GM21717 (cell line): Measurements from ENCODE around the gene SLC4A2.

ENCODE experiments used
- ATAC-seq: cut with Tn5 transposase; IDR thresholded peaks from one replicate; pipeline ENCODE4 v1.9.1; 2021; ENCODE audit warnings: mild to moderate bottlenecking, moderate library complexity; ENCODE audit not compliant: unreplicated experiment

The SLC4A2 gene

GRCh38 chr7:151088019-151088855 lies 28.8 kb downstream of the SLC4A2 start:
- ATAC-seq = no peak

GRCh38 chr7:151088856-151089699 lies 29.7 kb downstream of the SLC4A2 start:
- ATAC-seq = no peak

- no peak for ATAC-seq
Measured at GRCh38 chr7:151089893-151090730, 30.7 kb downstream of the SLC4A2 start.

GRCh38 chr7:151091003-151091402 lies 31.6 kb downstream of the SLC4A2 start:
- ATAC-seq = no peak

- ATAC-seq = no peak
Measured at GRCh38 chr7:151091431-151091830, 32.0 kb downstream of the SLC4A2 start.

- no peak for ATAC-seq
Measured at GRCh38 chr7:151091988-151092387, 32.6 kb downstream of the SLC4A2 start.

GRCh38 chr7:151093748-151094147 lies 34.4 kb downstream of the SLC4A2 start:
- ATAC-seq = no peak

- no peak for ATAC-seq
Measured at GRCh38 chr7:151094675-151095074, 35.3 kb downstream of the SLC4A2 start.

GRCh38 chr7:151095123-151095797 lies 35.9 kb downstream of the SLC4A2 start:
- ATAC-seq = no peak

- no peak for ATAC-seq
Measured at GRCh38 chr7:151095828-151096475, 36.6 kb downstream of the SLC4A2 start.

GRCh38 chr7:151099486-151100211 lies 40.3 kb downstream of the SLC4A2 start:
- no peak for ATAC-seq

- no peak for ATAC-seq
Measured at GRCh38 chr7:151100921-151101320, 41.5 kb downstream of the SLC4A2 start.

GRCh38 chr7:151101621-151102396 lies 42.4 kb downstream of the SLC4A2 start:
- ATAC-seq = no peak

- ATAC-seq = no peak
Measured at GRCh38 chr7:151102991-151103390, 43.6 kb downstream of the SLC4A2 start.

- ATAC-seq = no peak
Measured at GRCh38 chr7:151103973-151104372, 44.6 kb downstream of the SLC4A2 start.

GRCh38 chr7:151104411-151105235 lies 45.2 kb downstream of the SLC4A2 start:
- ATAC-seq = no peak

- no peak for ATAC-seq
Measured at GRCh38 chr7:151107882-151108281, 48.5 kb downstream of the SLC4A2 start.
